Measurements from ENCODE around the gene SOHLH1.

- TF ChIP-seq CTCF (IDR thresholded peaks at IDR 0.05) (no peak), POLR2A (IDR thresholded peaks at IDR 0.05) (no peak)
These were observed 8.9 kb upstream of the SOHLH1 start for GRCh38 chr9:135708164-135708563.

Data from esophagus squamous epithelium (tissue), 4 donors.